Adrenal gland (tissue), 5 donors: ENCODE measurements around the gene BAHCC1.

Experiments used
- CTCF ChIP-seq, 6 experiments: fragments of 450-650 bp in 4 of 6; fragments of 200-600 bp in 2 of 6; sonication (generic) in 1 of 6; IDR thresholded peaks; 1 replicate in 5 of 6; 2 replicates in 1 of 6; pipeline versions ENCODE4 v1.5.1 to v1.8.0; 2016 to 2021; ENCODE audit warnings: antibody characterized with exemption in 6 of 6, mild to moderate bottlenecking in 2 of 6, moderate library complexity in 1 of 6
- POLR2A ChIP-seq, 2 donors: fragments of 450-650 bp; IDR thresholded peaks; one replicate each; pipeline ENCODE4 v1.6.1; 2017; ENCODE audit warnings: antibody characterized with exemption in 2 of 2, mild to moderate bottlenecking in 2 of 2, moderate library complexity in 1 of 2
- donor health status: DM: no; HTN: no; CAD: no.

GRCh38 chr17:81380666-81381518 lies 14.4 kb upstream of the BAHCC1 start:
- no peak for TF ChIP-seq CTCF (IDR thresholded peaks at IDR 0.05)
- TF ChIP-seq POLR2A (IDR thresholded peaks at IDR 0.05): no peak
